GM21515 (cell line): Measurements from ENCODE around the gene MLLT10.

Experiments used
- ATAC-seq: cut with Tn5 transposase; IDR thresholded peaks from one replicate; pipeline ENCODE4 v1.9.1; 2021; ENCODE audit not compliant: unreplicated experiment

MLLT10 gene

GRCh38 chr10:21727452-21728168 lies 193.6 kb downstream of the MLLT10 start:
- ATAC-seq, result no peak

- no peak for ATAC-seq
Measured at GRCh38 chr10:21728618-21729017, 194.6 kb downstream of the MLLT10 start.

GRCh38 chr10:21732067-21732772 lies 198.2 kb downstream of the MLLT10 start:
- no peak for ATAC-seq

- no peak for ATAC-seq
Measured at GRCh38 chr10:21733710-21734109, 199.7 kb downstream of the MLLT10 start.

GRCh38 chr10:21737106-21737505 lies 203.1 kb downstream of the MLLT10 start:
- ATAC-seq, result no peak

GRCh38 chr10:21740989-21741388 lies 207.0 kb downstream of the MLLT10 start:
- ATAC-seq, result no peak

- no peak for ATAC-seq
Measured at GRCh38 chr10:21742740-21743412, 208.8 kb downstream of the MLLT10 start.

GRCh38 chr10:21744223-21744622 lies 210.2 kb downstream of the MLLT10 start:
- ATAC-seq, result no peak

- ATAC-seq, result no peak
Measured at GRCh38 chr10:21746118-21746517, 212.1 kb downstream of the MLLT10 start.

- ATAC-seq, result no peak
Measured at GRCh38 chr10:21747809-21748208, 213.8 kb downstream of the MLLT10 start.

GRCh38 chr10:21749788-21750187 lies 215.8 kb downstream of the MLLT10 start:
- no peak for ATAC-seq

GRCh38 chr10:21750424-21750823 lies 216.4 kb downstream of the MLLT10 start:
- no peak for ATAC-seq

- ATAC-seq, result no peak
Measured at GRCh38 chr10:21751341-21752310, 217.6 kb downstream of the MLLT10 start.

- ATAC-seq, result no peak
Measured at GRCh38 chr10:21753497-21754270, 219.7 kb downstream of the MLLT10 start.

GRCh38 chr10:21754410-21755011 lies 220.5 kb downstream of the MLLT10 start:
- ATAC-seq, result no peak

GRCh38 chr10:21756707-21757106 lies 222.7 kb downstream of the MLLT10 start:
- no peak for ATAC-seq

GRCh38 chr10:21757185-21757901 lies 223.3 kb downstream of the MLLT10 start:
- no peak for ATAC-seq

GRCh38 chr10:21758239-21758638 lies 224.2 kb downstream of the MLLT10 start:
- no peak for ATAC-seq

GRCh38 chr10:21758696-21759095 lies 224.7 kb downstream of the MLLT10 start:
- ATAC-seq, result no peak
